Measurements from ENCODE around the gene ANKS3. TPM values are rescaled to one million over a fixed set of nuclear protein-coding genes. Genes with fewer than 3 reads are reported as not detected.

The ANKS3 gene, protein sequence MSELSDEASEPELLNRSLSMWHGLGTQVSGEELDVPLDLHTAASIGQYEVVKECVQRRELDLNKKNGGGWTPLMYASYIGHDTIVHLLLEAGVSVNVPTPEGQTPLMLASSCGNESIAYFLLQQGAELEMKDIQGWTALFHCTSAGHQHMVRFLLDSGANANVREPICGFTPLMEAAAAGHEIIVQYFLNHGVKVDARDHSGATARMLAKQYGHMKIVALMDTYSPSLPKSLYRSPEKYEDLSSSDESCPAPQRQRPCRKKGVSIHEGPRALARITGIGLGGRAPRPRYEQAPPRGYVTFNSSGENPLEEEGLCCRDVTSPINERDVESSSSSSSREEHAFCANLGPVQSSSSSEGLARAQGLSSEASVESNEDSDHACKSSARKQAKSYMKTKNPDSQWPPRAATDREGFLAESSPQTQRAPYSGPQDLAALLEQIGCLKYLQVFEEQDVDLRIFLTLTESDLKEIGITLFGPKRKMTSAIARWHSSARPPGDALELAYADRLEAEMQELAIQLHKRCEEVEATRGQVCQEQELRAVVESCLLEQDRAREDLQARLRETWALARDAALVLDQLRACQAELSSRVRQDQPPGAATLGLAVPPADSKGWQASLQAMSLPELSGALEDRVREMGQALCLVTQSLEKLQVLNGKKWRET
- total RNA-seq, result 10 to 100 TPM in 2 of 4 donors, 1 to 10 TPM in 2; 9.4 to 22.7 (median 11.5) TPM

DNA sequence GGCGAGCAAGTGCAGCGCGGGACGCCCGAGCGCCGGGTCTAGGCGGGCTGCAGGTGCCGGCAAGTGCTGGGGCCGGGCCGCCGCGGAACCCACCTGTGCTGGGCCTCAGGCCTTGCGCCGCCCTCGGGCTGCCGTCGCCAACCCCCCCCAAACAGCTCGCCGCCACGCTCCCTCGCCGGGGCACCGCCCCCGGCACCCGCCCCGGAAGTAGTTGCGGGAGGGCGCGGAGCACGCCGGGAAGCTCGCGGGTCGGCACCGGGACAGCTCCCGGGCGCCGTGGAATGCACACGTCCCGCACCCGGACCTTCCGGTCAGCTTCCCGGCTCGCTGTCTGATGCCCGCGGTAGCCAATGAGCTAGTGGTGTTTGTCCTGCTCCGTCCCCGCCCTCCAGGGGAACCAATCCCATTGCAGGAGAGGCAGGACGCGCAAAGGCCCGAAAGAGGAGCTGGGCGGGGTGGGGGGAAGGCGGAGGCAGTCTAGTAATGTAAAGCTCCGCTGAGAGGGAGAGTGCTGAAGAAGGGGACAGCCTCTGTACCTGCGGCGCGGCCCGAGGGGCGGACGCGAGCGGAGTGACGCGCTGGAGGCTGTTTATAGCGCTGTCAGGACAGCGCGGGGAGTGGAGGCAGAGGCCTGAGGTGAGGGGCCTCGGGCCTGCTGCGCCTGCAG lies at the start of gene ANKS3, which contains the start of gene DNAAF8:
TSS of gene ANKS3 (minus strand) at position 209 of the 667 bp plus-strand sequence. CDS start 4,122 bp downstream, outside the sequence.
TSS of gene DNAAF8 (plus strand) at position 475 of the 667 bp plus-strand sequence. CDS start 1,978 bp downstream, outside the sequence.
- peak; percentile 63 for DNase-seq
- H3K27me3 ChIP-seq, result no peaks in the 10 kb centered on the region
- peak within 1 kb of the TSS; percentile 71 to 100 (median 94) for H3K4me3 ChIP-seq
- H3K9me3 ChIP-seq, result no peaks in the 10 kb centered on the region
- peaks cover 7 to 29% (median 10%) of the 10 kb centered on the region in 3 donors for H3K4me1 ChIP-seq
- intact Hi-C loops (cut with DNase I), result no loop called here
- H3K36me3 ChIP-seq, result peaks cover 0 to 29% (median 8%) of the 10 kb centered on the region in 3 donors
- WGBS, 2 donors, result 0% methylated on average over 8 to 12 of the region's 70 CpGs
- TF ChIP-seq POLR2A (IDR thresholded peaks at IDR 0.05), result peak in 2 of 4 donors; percentile 26 to 38
- TF ChIP-seq, protein P1, sequence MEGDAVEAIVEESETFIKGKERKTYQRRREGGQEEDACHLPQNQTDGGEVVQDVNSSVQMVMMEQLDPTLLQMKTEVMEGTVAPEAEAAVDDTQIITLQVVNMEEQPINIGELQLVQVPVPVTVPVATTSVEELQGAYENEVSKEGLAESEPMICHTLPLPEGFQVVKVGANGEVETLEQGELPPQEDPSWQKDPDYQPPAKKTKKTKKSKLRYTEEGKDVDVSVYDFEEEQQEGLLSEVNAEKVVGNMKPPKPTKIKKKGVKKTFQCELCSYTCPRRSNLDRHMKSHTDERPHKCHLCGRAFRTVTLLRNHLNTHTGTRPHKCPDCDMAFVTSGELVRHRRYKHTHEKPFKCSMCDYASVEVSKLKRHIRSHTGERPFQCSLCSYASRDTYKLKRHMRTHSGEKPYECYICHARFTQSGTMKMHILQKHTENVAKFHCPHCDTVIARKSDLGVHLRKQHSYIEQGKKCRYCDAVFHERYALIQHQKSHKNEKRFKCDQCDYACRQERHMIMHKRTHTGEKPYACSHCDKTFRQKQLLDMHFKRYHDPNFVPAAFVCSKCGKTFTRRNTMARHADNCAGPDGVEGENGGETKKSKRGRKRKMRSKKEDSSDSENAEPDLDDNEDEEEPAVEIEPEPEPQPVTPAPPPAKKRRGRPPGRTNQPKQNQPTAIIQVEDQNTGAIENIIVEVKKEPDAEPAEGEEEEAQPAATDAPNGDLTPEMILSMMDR (IDR thresholded peaks at IDR 0.05), result peak in 2 of 6 experiments; percentile 3 to 40
- peak within 1 kb of the TSS; percentile 71 to 92 (median 90) for H3K27ac ChIP-seq

DNA sequence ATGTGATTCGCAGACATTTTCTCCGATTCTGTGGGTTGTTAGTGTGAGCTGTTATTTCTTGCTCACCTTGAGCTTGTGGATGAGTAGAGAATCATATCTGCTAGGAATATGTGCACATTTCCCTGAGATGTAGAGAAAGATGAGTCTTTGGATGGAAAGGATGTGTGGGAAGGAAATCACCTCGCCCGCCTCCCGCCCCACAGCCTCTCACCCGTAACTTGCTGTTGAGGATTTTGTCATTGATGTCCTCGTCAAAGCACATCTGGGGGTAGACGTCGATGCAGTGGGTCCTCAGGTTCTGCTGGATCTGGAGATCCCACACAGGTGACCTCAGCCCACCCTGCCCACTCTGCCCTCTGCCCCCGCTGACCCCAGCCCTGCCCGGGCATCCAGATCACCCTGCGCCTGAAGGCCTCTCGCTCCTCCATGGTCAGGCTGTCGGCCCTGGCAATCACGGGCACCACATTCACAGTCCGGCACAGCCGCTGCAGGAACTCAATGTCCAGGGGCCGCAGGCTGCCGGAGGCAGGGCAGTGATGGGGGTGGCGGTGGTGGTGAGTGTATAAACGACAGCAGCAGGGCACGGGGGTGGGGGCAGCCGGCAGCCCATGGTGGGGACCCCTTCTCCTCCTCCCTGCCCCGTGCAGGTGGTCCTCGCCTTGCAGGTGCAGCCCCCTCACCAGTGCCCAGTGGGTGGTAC lies 49.3 kb upstream of the ANKS3 start:
- intact Hi-C loops (cut with DNase I), result no loop called here
- WGBS, 2 donors, result 83 to 86% methylated on average over 14 of the region's 25 CpGs
- DNase-seq, result no peak

DNA sequence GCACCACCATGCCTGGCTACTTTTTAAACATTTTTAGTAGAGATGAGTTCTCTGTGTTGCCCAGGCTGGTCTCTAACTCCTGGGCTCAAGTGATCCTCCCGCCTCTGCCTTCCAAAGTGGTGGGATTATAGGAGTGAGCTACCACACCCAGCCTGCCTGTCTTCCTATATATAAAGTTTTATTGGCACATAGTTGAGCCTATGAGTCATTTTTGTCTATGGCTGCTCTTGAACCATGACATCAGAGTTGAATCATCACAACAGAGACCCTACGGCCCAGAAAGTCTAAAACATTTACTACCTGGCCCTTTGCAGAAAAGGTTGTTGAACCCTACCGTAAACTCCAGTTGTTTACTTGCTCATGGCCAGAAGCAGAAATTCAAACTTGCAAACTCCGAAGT lies 46.2 kb upstream of the ANKS3 start:
- 62 to 70% methylated on average over 3 to 4 of the region's 4 CpGs for WGBS, 2 donors
- H3K9me3 ChIP-seq, result no peaks in the 10 kb centered on the region
- peaks cover 0 to 4% (median 0%) of the 10 kb centered on the region in 4 donors for H3K27me3 ChIP-seq
- intact Hi-C loops (cut with DNase I), result no loop called here
- no peak overlapping the region for H3K4me3 ChIP-seq
- H3K4me1 ChIP-seq, result no peaks in the 10 kb centered on the region
- no peak for DNase-seq
- no peak overlapping the region for H3K27ac ChIP-seq
- TF ChIP-seq, protein P1 (IDR thresholded peaks at IDR 0.05), result no peak
- TF ChIP-seq POLR2A (IDR thresholded peaks at IDR 0.05), result no peak
- H3K36me3 ChIP-seq, result no peaks in the 10 kb centered on the region

More for the DNA sequence above, 49.3 kb upstream of the ANKS3 start:
- no peak for TF ChIP-seq POLR2A (IDR thresholded peaks at IDR 0.05)
- Histone ChIP-seq H3K27ac (no peak overlapping the region), H3K27me3 (no peaks in the 10 kb centered on the region), H3K9me3 (no peaks in the 10 kb centered on the region), H3K36me3 (no peaks in the 10 kb centered on the region), H3K4me1 (peaks cover 0 to 14% (median 4%) of the 10 kb centered on the region in 3 donors), H3K4me3 (no peak overlapping the region)

DNA sequence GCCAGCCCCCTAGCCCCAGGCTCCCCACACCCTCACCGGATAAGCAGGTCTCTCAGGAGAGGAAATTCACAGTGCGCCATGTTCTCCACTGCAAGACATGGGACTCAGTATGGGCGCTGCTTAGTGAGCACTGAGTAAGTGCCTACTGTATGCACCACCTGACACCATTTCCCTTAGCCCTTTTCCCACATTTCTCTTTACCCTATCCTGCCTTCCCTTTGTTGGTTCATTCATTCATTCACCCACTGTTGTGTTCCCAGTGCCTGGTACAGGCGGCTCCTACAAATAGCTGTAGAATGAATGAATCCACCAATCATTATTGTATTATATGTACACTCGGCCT lies 44.0 kb upstream of the ANKS3 start:
- 93 to 97% methylated on average over 4 to 5 of the region's 5 CpGs for WGBS, 2 donors
- H3K27ac ChIP-seq, result no peak overlapping the region
- no peak overlapping the region for H3K4me3 ChIP-seq
- intact Hi-C loops (cut with DNase I), result no loop called here
- H3K36me3 ChIP-seq, result no peaks in the 10 kb centered on the region
- TF ChIP-seq, protein P1 (IDR thresholded peaks at IDR 0.05), result no peak
- no peak for TF ChIP-seq POLR2A (IDR thresholded peaks at IDR 0.05)
- no peaks in the 10 kb centered on the region for H3K9me3 ChIP-seq
- no peaks in the 10 kb centered on the region for H3K4me1 ChIP-seq
- peaks cover 0 to 4% (median 0%) of the 10 kb centered on the region in 4 donors for H3K27me3 ChIP-seq
- DNase-seq, result no peak
